Left lung (tissue), 10 donors: Measurements from ENCODE around the gene CCDC171. TPM values are rescaled to one million over a fixed set of nuclear protein-coding genes. Genes with fewer than 3 reads are reported as not detected.

Source experiments
- ATAC-seq: fragments of 200-7000 bp; cut with Tn5 transposase; one replicate; pipeline ENCODE4 v1.9.1; 2020; ENCODE audit warnings: moderate library complexity
- DNase-seq, 4 donors: peaks; one replicate each; pipeline ENCODE4 v3.0.0-alpha.2; 2013 to 2020
- H3K27ac ChIP-seq, 2 donors: fragments of 200-600 bp; sonication (generic) in 1 of 2; one replicate each; pipeline versions ENCODE4 v1.5.0 to v1.8.0; 2020 to 2021
- H3K27me3 ChIP-seq, 2 donors: fragments of 200-600 bp; sonication (generic) in 1 of 2; one replicate each; pipeline versions ENCODE4 v1.5.0 to v1.8.0; 2020 to 2021
- H3K36me3 ChIP-seq, 2 donors: fragments of 200-600 bp; sonication (generic) in 1 of 2; one replicate each; pipeline versions ENCODE4 v1.5.0 to v1.8.0; 2020 to 2021
- H3K4me1 ChIP-seq, 2 donors: fragments of 200-600 bp; one replicate each; pipeline ENCODE4 v1.8.0; 2021
- H3K4me3 ChIP-seq, 2 donors: fragments of 200-600 bp; sonication (generic) in 1 of 2; one replicate each; pipeline versions ENCODE4 v1.5.0 to v1.8.0; 2020 to 2021; ENCODE audit warnings: mild to moderate bottlenecking in 1 of 2
- H3K9me3 ChIP-seq, 2 donors: fragments of 200-600 bp; sonication (generic) in 1 of 2; one replicate each; pipeline versions ENCODE4 v1.5.0 to v1.8.0; 2020 to 2021
- CTCF ChIP-seq, 2 donors: fragments of 200-600 bp; sonication (generic) in 1 of 2; IDR thresholded peaks; one replicate each; pipeline versions ENCODE4 v1.5.0 to v1.8.0; 2021; ENCODE audit warnings: antibody characterized with exemption in 2 of 2
- intact Hi-C, 2 donors: fragments of 100-400 bp; cut with DNase I; formaldehyde crosslinking; loops; one replicate each; pipeline versions ENCODE4 v1.11.2 to v1.14.2; 2022
- polyA plus RNA-seq, 6 donors: library from polyadenylated mRNA; unstranded; fragments of 120-200 nt; gene quantifications; one replicate each; pipeline ENCODE4 v1.2.1, GENCODE V29; 2013; ENCODE audit not compliant: insufficient read length in 6 of 6
- total RNA-seq, 2 donors: library from RNA; stranded (reverse); fragmentation: NEBNext Ultra II Directional; extraction: Animal tissue kit (Norgen Biotek cat#: 25700); gene quantifications; one replicate each; pipeline ENCODE4 v1.2.1, GENCODE V29; 2021
- donor health status: DM: no; HTN: yes; CAD: no.
- donor health status: DM: no; HTN: no; CAD: no.

CCDC171 gene
- total and polyA plus RNA-seq, 8 donors: 2.0 to 11.2 (median 10.0) TPM

- H3K27ac ChIP-seq: no peak overlapping the region
- DNase-seq (no peak), ATAC-seq (no peak)
- intact Hi-C loops: no loop called here
- no peaks in the 10 kb centered on the region for H3K9me3 ChIP-seq
- H3K27me3 ChIP-seq: no peaks in the 10 kb centered on the region
- H3K4me3 ChIP-seq: no peak overlapping the region
- peaks cover 0 to 24% of the 10 kb centered on the region in 2 donors for H3K4me1 ChIP-seq
- H3K36me3 ChIP-seq: no peaks in the 10 kb centered on the region
- TF ChIP-seq CTCF (IDR thresholded peaks at IDR 0.05): no peak
These were observed 40.6 kb upstream of the CCDC171 start for GRCh38 chr9:15512204-15512603.

GRCh38 chr9:15512889-15513288, 40.0 kb upstream of the CCDC171 start:
- ATAC-seq (no peak), DNase-seq (no peak)
- Histone ChIP-seq H3K27me3 (no peaks in the 10 kb centered on the region), H3K4me1 (peaks cover 0 to 24% of the 10 kb centered on the region in 2 donors), H3K9me3 (no peaks in the 10 kb centered on the region), H3K4me3 (no peak overlapping the region), H3K36me3 (no peaks in the 10 kb centered on the region), H3K27ac (no peak overlapping the region)
- TF ChIP-seq CTCF (IDR thresholded peaks at IDR 0.05): no peak
- intact Hi-C loops: no loop called here

GRCh38 chr9:15513335-15513734, 39.5 kb upstream of the CCDC171 start:
- H3K4me3 ChIP-seq: no peak overlapping the region
- no peak overlapping the region for H3K27ac ChIP-seq
- DNase-seq (no peak), ATAC-seq (no peak)
- no peak for TF ChIP-seq CTCF (IDR thresholded peaks at IDR 0.05)
- intact Hi-C loops: no loop called here
- no peaks in the 10 kb centered on the region for H3K9me3 ChIP-seq
- peaks cover 0 to 21% of the 10 kb centered on the region in 2 donors for H3K4me1 ChIP-seq
- H3K36me3 ChIP-seq: no peaks in the 10 kb centered on the region
- H3K27me3 ChIP-seq: no peaks in the 10 kb centered on the region

GRCh38 chr9:15519831-15520230, 33.0 kb upstream of the CCDC171 start:
- ATAC-seq (no peak), DNase-seq (no peak)
- no peak for TF ChIP-seq CTCF (IDR thresholded peaks at IDR 0.05)
- no peak overlapping the region for H3K4me3 ChIP-seq
- no peaks in the 10 kb centered on the region for H3K4me1 ChIP-seq
- H3K27me3 ChIP-seq: no peaks in the 10 kb centered on the region
- intact Hi-C loops: no loop called here
- H3K36me3 ChIP-seq: no peaks in the 10 kb centered on the region
- no peaks in the 10 kb centered on the region for H3K9me3 ChIP-seq
- no peak overlapping the region for H3K27ac ChIP-seq

GRCh38 chr9:15521254-15521653, 31.6 kb upstream of the CCDC171 start:
- no peak for TF ChIP-seq CTCF (IDR thresholded peaks at IDR 0.05)
- ATAC-seq (no peak), DNase-seq (no peak)
- intact Hi-C loops: no loop called here
- Histone ChIP-seq H3K4me1 (no peaks in the 10 kb centered on the region), H3K36me3 (no peaks in the 10 kb centered on the region), H3K27me3 (no peaks in the 10 kb centered on the region), H3K4me3 (no peak overlapping the region), H3K27ac (no peak overlapping the region), H3K9me3 (no peaks in the 10 kb centered on the region)
